SHP77 treated with DMSO at 0.1 percent for 48 hours (cell line): Measurements from ENCODE around the gene TCF12.
A peak's percentile ranks its signal among the peaks of the same experiment; 100 is the strongest.
"Not testable (repeated sequence)": the region's sequence is repeated elsewhere in the genome, so short reads cannot be mapped to it uniquely, and the experiment has no call there.

Experiments used
- DNase-seq: peaks from one replicate; lab custom pipeline; 2025; lab: John Stamatoyannopoulos, UW

TCF12 gene

DNA sequence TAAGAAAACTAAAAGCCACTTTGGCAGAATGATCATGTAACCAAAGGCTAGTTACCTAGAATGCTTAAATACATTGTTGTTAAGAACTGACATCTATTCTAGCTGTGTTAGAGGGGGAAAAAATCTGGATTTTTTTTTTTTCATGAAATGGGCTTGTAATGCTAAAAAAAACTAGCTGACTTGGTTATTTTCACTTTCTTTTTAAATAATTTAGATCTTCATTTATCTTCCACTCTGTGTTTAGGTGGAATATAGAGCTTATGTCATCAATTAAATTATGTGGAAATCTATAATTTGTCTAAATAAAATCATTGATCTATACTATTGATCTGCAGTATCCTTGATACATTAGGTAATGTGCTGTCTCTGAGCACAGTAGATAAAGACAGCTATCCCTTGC is 217.4 kb downstream of the TCF12 start:
- DNase-seq = no peak

DNA sequence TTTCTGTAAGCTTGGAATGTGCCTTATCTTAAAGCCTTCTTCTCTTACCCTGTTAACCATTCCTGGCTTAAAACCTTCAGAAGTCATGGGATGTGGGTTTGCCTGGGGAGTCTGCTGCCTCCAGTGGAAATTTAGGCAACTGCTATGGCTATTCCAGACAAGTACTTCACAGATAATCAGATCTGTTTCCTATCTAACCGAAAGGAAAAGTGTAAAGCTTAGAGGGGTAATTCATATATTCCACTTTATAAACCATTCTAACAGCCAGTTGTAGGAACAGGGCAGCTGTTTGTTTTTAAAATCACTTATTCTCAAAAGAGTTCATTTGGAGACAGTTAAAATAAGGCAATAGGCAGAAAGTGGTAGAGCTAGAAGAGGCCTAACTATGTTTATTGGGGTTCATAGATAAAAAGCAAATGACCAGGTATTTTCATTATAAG is 219.9 kb downstream of the TCF12 start:
- DNase-seq = peak; percentile 15

DNA sequence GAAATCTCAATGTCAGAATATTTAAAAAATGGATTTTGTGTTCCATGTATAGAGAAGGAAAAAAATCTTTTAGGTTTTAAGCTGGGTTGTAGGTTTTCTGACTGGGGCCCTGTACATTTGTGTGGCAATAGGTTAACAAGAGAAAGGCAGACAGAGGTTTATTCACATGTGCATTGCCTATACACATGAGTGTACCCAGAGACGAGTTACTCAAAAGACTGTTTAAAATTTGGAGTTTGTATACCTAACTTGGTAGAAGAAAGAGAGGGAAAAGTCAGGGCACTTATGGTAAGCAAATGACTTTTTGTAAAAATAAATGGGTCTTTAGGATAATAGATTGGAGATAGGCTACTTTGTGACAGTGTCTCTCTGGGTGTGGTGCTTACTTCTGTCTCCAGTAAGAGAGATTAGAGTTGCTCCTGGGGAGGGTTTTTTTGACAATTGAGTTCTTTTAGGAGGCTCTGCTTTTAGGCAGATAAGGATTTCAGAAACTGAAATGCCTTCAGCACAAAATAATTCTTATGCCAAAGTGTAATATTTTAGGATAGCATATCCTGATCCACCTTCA is 225.2 kb downstream of the TCF12 start:
- DNase-seq = no peak

DNA sequence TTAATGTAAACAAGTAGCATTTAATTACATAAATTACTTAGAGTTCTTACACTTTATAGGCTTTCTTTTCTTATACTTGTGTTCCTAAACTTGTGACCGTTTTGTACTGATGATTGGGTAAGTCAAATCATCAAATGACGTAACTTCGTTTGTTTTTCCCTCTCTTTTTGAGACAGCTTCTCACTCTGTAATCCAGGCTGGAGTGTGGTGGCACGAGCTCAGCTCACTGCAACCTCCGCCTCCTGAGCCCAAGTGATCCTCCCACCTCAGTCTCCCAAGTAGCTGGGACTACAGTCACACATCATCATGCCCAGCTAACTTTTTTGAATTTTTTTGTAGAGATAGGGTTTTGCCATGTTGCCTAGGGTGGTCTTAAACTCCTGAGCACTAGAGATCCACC is 226.0 kb downstream of the TCF12 start:
- DNase-seq = no peak

DNA sequence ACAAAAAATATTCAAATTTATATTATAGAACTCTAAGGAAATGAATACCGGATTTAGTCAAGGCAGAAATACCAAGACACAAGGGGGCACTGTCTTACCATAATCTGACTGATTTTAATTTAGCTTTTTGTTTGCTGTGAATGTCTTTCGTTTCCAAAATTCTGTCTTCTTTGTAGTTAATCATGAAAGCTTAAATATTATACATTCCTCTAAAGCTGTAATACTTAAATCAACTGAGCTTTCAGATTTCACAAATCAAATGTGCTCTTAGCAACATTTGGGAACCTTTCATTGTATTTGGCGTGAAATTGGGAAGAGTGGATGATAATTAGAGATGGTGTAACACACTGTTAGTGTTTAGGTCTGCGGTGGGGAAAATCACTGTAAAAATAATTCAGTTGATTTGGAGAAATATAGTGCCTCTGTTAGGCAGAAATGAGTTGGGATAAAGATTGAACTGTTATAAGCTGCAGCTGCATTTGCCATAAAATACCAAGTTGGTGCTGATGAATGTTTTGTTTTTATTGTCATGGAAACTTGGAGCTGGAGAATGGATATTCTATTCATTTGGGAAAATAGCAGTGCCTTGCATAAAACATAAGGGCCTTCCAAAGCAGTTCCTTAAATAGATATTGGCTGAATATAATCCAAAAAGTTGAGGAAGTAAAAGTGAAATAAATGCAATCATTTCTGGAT is 228.2 kb downstream of the TCF12 start:
- DNase-seq = peak; percentile 63

DNA sequence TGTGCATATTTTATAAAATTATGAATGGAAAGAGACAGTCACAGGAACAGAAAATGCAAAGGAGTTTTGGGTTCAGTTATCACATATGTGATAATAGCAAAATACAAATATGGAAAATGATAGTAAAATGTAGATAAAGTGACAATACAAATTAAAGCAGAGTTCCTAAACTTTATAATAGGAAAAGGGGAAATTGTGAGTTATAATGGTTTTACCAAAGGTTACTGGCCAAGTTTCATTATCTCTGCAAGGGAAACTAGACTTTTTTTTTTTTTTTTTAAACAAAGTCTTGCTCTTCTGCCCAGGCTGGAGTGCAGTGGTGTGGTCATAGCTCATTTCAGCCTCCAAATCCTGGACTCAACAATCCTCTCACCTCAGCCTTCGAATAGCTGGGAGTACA is 229.2 kb downstream of the TCF12 start:
- DNase-seq = no peak

DNA sequence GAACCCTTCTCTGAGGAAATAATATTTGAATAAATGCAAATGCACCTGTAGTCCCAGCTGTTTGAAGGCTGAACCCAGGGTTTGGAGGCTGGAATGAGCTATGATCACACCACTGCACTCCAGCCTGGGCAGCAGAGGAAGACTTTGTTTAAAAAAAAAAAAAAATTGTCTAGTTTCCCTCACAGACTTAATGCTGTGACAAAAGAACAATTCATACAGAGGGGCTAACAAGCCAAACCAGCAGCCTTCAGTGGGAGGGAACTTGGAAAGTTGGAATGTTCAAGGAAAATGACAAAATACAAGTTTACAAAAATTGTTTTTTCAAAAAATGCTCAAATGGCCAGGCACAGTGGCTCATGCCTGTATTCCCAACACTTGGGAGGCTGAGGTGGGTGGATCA is 229.8 kb downstream of the TCF12 start:
- DNase-seq = no peak

DNA sequence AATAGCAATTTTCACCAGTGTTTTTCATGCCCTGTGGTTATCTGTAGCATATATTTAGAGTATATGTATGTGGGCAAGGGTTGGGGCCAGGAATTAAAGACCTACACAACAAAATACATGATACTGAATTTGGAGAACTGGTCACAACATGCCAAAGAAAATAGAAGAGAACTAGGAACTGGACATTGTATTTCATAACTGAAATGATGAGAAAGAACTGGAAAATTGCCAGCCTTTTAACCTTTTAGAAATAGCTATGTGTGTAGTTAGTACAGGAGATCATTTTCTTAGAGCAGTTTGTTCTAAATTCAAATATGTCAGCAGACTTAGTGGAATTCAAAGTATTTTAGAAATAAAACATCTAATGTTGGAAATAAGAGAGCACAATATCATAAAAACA is 230.8 kb downstream of the TCF12 start:
- DNase-seq = no peak

DNA sequence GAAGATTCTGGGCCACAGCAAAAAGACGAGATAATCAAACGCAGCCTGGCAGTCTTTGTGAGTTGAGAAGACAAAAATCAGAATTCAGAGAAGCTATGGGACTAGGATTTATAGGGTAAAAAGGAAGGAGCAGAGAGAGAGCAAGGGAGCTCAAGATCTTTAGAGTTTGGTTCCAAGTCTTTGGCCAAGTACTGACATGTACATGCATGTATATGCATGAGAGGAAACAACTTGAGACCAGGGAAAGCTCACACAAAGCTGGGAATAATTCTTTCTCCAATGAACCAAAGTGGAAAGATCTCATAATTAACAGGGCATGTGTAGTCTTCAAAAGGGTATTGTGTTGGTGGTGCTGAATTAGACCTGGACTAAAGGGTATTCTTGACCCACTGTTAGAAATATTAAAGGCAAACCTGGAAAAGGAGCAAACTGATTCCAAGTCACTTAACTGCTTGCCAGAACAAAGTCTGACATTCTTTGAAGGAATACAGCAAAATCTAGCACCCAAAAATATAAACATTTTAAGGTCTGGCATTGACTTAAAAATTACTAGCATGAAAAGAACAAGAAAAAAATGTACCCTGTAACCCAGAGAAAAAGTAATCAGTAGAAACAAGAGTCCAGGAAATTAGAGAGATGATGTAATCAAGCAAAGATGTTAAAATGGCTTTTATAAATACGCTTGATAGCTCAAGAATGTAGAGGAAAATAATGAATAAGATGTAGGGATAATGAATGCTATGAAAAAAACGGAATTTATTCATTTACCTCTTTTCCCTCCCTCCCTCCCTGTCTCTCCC is 231.8 kb downstream of the TCF12 start:
- DNase-seq = no peak

DNA sequence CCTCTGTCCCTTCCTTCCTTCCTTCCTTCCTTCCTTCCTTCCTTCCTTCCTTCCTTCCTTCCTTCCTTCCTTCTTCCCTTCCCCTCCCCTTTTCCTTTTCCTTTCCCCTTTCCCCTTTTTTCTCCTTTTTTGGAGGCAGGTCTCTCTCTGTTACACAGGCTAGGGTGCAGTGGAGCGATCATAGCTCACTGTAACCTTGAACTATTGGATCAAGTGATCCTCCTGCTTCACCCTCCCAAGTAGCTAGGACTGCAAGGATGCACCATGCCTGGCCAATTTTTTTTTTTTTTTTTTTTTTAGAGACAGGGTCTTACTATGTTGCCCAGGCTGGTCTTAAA is 232.4 kb downstream of the TCF12 start:
- not testable (repeated sequence) for DNase-seq

DNA sequence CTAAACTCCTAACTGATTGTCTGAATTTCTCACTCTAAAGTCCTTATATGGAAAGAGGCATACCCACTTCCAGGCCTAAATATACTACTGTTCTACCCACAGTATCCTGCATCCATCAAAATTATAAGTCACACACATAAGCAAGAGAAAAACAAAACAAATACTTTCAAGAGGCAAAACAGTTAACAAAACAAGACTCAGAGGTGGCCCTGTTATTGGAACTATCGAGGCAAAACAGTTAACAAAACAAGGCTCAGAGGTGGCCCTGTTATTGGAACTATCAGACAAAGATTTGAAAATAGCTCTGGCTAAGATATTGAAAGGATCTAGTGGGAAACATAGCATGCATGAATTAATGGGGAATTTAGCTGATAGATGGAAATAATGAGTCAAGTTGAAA is 233.7 kb downstream of the TCF12 start:
- DNase-seq = no peak

DNA sequence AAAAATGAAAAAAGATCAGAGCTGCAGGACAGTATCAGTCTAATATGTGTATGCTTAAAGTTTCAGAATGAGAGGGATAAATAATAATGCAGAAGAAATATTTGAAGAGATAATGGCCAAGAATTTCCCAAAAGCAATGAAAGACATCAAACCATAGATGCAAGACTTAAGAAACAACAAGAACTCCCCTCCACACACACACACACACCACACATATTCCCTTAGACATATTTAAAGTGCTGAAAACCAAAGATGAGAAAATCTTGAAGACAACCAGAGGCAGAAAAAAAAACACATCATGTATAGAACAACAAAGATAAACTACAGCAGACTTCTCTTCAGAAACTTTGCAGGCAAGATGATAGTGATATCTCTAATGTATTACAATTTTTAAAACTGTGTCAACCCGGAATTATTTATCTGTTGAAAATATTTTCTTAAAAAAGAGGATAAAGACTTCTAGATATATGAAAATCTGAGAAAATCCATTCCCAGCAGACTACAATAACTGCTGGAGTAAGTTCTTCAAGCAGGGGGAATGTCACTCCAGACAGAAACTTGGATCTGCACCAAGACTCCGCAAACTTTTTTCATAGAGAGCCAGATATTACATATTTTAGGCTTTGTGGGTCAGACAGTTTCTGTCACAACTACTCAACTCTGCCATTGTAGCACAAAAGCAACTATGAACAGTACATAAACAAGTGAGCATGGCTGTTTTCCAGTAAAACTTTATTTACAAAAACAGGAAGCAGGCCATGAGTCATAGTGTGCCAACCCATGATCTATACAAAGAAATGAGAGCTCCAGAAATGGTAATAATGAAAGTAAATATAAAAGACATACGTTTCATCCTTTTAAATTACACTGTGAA is 234.5 kb downstream of the TCF12 start:
- no peak for DNase-seq

DNA sequence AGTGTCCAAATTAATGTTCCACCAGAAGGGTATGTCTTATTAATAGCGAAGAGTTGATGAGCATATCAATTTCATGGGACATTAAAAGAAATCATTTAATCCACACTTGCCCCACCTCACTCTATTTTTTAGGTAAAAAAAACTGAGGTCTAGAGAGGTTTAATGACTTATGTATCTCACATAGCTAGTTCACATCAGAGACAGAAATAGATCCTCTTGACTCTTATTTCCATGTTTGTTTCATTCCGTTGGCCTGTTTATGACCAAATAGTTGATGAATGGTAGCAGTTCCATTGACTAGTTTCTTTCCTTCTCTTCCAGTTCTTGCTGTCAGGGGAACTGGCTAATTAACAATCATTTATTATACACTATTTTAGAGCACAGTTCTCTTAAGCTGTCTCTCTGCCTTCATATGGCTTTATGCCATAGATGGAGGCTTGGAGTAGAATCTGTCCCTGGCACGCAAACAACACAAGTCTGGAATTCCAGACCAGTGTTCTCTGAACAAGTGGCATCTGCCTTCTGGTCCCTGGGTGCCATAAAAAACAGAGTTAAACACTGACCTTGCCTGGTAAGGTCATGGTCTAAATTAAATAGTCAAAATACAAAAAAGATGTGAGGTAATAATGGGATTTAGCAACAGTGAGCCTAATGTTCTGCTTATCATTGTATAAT is 237.9 kb downstream of the TCF12 start:
- peak; percentile 67 for DNase-seq

DNA sequence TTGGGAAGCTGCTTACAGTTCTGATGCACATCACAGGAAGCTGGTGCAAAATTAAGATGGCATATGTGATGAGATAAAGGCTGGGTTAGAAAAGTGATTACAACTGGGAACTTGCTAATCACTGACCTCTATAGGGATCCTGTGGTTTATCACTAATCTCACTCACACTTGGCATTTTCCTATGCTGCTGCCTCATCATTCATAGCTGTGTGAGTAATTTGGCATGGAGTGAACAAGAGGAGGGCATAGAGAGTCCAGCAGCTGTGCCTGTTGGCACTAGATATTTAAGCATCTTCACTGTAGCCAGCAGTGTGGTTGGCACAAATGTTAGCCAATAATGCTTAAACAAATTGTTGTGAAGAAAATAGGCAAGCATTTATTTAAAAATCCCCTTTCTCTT is 240.1 kb downstream of the TCF12 start:
- DNase-seq = peak; percentile 79

DNA sequence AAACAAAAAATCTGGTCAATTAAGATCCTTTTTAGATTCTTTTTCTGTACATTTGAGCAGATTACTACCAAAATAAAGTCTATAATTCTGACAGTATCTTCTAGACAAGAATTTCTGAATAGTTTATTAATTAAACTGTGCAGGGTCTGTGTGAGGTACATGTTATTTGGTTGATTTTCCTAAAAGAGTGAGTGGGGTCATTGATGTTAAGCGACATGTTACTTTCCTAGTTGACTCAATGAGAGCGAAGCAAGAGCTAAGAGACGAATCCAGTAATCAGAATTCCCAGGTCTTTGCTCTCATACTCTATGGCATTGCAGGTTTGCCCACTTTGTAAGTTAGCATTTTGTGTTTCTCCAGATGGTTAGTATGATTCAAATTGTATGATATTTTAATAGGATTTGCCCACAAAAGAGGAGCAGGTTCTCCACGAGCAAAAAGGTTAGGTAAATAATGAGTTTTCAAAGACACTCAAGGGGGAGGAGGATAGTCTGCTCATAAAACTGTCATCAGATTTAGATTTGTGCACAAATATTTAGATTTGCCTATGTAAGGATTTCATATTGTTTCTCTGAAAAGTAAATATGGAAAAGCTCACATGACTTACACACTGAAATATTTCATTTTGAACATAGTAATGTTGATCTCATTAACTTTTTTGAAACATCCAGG is 240.7 kb downstream of the TCF12 start:
- peak; percentile 82 for DNase-seq

DNA sequence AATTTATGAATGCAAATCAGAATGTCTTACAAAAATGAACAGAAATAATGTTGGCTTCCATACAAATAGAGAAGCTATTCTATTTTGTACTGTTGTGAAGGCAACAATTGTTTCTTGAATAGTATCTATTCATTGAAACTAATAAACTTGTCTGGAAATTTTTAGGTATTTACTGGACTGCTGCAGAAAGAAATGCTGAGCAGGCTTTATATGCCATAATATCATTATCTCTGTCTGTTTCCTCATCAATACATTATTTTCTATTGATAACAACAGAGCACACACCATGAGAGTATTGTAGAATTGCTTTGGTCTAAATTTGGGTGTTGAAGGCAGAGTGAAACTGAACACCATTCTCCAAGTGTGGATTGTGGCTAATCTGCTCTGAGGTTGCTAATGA is 241.3 kb downstream of the TCF12 start:
- DNase-seq = no peak

DNA sequence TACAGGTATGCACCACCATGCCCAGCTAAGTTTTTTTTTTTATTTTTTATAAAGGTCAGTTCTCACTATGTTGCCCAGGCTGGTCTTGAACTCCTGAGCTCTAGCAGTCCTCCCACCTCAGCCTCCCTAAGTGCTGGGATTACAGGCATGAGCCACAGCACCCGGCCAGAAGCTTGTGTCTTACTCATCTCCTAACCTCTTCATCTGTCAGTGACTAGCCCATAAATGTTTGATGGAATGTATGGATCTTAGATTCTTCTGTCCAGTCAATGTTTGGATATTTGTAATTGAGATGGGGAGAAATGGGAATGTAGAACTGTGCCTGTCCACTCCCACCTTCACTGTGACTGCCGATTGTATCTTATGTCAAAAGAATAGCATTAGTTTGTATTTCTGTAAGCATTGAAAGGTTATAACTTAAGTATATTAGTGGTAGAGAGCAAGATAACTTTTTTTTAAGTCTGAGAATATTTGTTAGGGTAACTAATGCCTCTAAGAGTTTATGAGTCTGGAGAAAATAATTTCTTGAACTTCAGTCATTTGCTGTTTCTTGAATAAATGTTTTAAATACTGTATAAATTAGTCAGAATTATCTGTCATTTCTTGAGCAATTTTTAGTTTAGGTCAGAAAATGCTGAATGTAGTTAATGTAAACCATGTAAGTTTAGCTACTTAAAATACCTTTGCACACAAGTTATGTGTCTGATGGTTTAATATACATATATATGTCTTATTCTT is 242.5 kb downstream of the TCF12 start:
- DNase-seq = no peak

DNA sequence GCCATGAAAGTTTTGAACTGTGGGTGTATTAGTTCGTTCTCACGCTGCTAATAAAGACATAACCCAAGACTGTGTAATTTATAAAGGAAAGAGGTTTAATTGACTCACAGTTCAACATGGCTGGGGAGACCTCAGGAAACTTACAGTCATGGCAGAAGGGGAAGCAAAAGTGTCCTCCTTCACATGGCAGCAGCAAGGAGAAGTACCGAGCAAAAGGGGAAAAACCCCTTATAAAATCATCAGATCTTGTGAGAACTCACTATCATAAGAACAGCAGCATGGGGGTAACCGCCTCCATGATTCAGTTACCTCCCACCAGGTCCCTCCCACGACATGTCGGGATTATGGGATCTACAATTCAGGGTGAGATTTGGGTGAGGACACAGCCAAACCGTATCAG is 245.8 kb downstream of the TCF12 start:
- not testable (repeated sequence) for DNase-seq

DNA sequence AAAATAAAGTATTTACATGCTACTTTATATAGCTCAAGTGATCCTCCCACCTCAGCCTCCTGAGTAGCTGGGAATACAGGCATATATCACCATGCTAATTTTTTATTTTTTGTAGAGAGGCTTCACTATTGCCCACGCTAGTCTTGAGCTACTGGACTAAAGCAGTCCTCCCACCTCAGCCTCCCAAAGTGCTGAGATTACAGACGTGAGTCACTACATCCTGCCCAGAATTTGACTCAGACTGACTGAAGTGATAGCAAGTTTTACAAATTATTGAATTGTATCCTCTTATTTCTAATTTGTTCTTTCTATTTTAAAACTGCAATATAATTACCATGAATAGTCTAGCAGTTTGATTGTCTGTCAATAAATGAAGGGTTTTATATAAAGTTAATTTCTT is 247.5 kb downstream of the TCF12 start:
- no peak for DNase-seq

DNA sequence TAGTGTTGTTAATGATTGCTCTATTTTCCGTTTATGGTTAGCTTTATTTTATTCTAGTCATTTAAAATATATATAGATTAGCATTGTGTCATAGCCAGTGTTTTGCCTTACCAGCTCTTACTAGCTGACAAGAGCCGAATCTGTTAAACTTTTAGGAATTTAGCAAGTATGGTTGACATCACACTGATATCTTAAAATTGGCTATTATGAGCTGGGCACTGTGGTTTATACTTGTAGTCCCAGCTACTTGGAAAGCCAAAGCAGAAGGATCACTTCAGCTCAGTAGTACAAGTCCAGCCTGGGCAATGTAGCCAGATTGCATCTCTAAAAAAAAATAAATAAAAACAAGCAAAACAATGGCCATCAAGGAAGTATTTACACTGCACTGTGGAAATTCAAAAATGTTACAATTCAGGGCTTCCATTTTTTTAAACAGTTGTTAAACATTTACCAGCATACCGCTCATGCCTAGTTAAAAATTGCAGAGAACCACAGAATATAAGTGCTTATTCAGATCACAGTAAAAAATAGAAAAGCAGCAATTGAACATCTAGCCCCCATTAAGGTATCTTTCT is 249.5 kb downstream of the TCF12 start:
- no peak for DNase-seq
